ENCODE data around the gene PHF8.

The PHF8 gene

GRCh38 chrX:54029529-54030143 lies 14.6 kb downstream of the PHF8 start:
- no peak for DNase-seq (ENCODE audit: low spot score)

GRCh38 chrX:54024350-54024749 lies 19.9 kb downstream of the PHF8 start:
- no peak for TF ChIP-seq CTCF (IDR thresholded peaks at IDR 0.05; ENCODE audit: extremely low read depth, missing control alignments)
- no peak for DNase-seq (ENCODE audit: low spot score)

More at GRCh38 chrX:54029529-54030143, 14.6 kb downstream of the PHF8 start:
- no peak for TF ChIP-seq CTCF (IDR thresholded peaks at IDR 0.05; ENCODE audit: extremely low read depth, missing control alignments)

DNA sequence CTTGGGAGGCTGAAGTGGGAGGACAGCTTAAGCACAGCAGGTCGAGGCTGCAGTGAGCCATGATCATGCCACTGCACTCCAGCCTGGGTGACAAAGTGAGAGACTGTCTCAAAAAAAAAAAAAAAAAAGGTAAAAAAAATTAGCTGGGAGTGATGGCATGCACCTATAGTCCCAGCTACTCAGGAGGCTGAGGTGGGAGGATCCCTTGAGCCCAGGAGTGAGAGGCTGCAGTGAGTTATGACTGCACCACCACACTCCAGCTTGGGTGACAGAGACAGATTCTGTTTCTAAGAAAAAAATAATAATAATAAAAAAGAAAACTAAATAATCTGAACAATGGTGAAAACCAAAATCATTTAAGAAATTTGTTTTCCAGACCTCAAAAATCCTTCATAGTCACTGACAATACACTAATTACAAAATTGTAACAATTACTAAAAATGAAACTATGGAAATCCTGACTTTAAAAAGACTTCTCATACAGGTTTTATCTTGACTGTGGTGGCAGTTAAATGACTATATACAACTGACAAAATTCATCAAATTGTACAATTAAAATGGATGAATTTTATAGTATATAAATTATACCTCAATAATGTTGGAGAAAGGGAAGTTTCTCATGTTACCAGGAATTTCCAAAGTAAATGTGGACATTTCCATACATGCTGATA lies 31.3 kb downstream of the PHF8 start:
- no peak for TF ChIP-seq CTCF (IDR thresholded peaks at IDR 0.05; ENCODE audit: extremely low read depth, missing control alignments)
- DNase-seq (ENCODE audit: low spot score) = no peak

GRCh38 chrX:54007682-54008081 lies 36.6 kb downstream of the PHF8 start:
- DNase-seq (ENCODE audit: low spot score) = no peak
- no peak for TF ChIP-seq CTCF (IDR thresholded peaks at IDR 0.05; ENCODE audit: extremely low read depth, missing control alignments)

GRCh38 chrX:53997724-53998123 lies 46.5 kb downstream of the PHF8 start:
- no peak for TF ChIP-seq CTCF (IDR thresholded peaks at IDR 0.05; ENCODE audit: extremely low read depth, missing control alignments)
- no peak for DNase-seq (ENCODE audit: low spot score)

DNA sequence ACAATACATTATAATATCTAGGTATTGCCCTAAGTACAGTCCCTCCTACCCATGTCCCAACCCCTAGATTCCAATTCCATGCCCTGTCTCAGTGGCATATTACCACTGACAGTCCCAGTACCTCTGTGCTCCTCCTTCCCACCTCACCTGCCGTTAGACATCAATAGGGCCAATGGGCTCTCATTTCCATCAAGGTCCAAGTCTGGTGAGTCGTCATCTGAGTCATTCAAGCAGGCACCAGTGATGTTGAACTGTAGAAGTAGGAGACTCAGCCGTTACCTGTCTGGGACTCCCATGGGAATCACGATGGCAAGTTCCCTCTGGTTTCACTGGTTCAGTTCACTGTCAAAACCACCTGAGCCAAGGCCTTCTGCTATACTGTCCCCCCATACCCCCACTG lies 51.7 kb downstream of the PHF8 start:
- no peak for DNase-seq (ENCODE audit: low spot score)
- no peak for TF ChIP-seq CTCF (IDR thresholded peaks at IDR 0.05; ENCODE audit: extremely low read depth, missing control alignments)

DNA sequence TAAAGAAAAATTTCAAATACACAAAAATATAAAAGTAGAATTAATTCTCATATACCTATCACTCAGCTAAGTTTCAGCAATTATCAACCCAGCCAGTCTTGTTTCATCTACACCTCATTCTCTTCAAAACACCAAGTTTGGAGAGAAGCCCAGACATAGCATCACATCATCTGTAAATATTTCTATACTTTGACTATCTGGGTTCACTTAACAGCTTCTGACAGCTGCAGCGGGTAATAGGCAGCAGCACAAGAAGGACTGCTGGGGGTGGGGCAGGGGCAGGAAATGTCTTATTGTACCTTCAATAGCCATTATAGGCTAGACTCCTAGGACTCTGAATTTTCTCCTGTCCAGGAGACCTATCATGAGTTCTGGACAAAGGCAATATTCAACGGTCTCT lies 54.1 kb downstream of the PHF8 start:
- no peak for DNase-seq (ENCODE audit: low spot score)
- no peak for TF ChIP-seq CTCF (IDR thresholded peaks at IDR 0.05; ENCODE audit: extremely low read depth, missing control alignments)

Measured in GM20000 (cell line).